Breast epithelium (tissue), 3 donors: ENCODE data around the gene FBLN2.

Experiments used
- POLR2A ChIP-seq: fragments of 450-650 bp; IDR thresholded peaks from one replicate; pipeline ENCODE4 v1.6.1; 2016; ENCODE audit warnings: antibody characterized with exemption, mild to moderate bottlenecking, moderate library complexity
- TF ChIP-seq, protein P1 (sequence below), 3 donors: fragments of 450-650 bp; IDR thresholded peaks; one replicate each; pipeline ENCODE4 v1.5.1; 2016 to 2017; ENCODE audit warnings: antibody characterized with exemption in 3 of 3, mild to moderate bottlenecking in 3 of 3, moderate library complexity in 3 of 3

DNA sequence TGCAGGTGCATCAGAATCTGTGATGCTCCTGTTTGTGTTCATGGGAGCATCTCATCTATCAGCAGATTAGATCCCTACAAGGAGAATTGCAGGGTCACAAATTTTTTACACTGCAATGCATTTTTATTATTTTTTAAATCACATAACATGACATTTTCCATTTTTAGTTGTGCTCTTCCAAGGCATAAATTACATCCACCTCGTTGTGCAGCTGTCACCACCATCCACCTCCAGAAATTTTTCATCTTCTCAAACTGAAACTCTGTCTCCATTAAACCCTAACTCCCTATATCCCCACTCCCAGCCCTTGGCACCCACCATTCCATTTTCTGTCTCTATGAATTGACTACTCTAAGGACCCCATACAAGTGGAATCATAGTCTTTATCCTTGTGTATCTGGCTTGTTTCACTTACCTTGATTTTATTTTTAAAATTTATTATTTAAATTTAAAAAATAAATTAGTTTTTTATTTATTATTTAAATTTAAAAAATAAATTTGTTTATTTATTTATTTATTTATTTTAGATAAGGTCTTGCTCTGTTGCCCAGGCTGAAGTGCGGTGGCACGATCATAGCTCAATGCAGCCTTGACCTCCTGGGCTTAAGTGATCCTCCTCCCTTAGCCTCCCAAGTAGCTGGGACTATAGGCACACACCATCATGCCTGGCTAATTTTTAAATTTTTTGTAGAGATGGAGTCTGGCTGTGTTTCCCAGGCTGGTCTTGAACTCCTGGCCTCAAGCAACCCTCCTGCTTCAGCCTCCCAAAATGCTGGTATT is 47.7 kb downstream of the FBLN2 start:
- TF ChIP-seq, protein P1, sequence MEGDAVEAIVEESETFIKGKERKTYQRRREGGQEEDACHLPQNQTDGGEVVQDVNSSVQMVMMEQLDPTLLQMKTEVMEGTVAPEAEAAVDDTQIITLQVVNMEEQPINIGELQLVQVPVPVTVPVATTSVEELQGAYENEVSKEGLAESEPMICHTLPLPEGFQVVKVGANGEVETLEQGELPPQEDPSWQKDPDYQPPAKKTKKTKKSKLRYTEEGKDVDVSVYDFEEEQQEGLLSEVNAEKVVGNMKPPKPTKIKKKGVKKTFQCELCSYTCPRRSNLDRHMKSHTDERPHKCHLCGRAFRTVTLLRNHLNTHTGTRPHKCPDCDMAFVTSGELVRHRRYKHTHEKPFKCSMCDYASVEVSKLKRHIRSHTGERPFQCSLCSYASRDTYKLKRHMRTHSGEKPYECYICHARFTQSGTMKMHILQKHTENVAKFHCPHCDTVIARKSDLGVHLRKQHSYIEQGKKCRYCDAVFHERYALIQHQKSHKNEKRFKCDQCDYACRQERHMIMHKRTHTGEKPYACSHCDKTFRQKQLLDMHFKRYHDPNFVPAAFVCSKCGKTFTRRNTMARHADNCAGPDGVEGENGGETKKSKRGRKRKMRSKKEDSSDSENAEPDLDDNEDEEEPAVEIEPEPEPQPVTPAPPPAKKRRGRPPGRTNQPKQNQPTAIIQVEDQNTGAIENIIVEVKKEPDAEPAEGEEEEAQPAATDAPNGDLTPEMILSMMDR (IDR thresholded peaks at IDR 0.05) = no peak
- no peak for TF ChIP-seq POLR2A
